ENCODE measurements around the gene HDAC7. TPM values are rescaled to one million over a fixed set of nuclear protein-coding genes. Genes with fewer than 3 reads are reported as not detected.

HDAC7 gene
- total and polyA plus RNA-seq, 2 of the 13 experiments (the other 11 are each of a cell fraction or from before 2014, with no cell fraction given): 4.6 to 10.8 TPM

DNA sequence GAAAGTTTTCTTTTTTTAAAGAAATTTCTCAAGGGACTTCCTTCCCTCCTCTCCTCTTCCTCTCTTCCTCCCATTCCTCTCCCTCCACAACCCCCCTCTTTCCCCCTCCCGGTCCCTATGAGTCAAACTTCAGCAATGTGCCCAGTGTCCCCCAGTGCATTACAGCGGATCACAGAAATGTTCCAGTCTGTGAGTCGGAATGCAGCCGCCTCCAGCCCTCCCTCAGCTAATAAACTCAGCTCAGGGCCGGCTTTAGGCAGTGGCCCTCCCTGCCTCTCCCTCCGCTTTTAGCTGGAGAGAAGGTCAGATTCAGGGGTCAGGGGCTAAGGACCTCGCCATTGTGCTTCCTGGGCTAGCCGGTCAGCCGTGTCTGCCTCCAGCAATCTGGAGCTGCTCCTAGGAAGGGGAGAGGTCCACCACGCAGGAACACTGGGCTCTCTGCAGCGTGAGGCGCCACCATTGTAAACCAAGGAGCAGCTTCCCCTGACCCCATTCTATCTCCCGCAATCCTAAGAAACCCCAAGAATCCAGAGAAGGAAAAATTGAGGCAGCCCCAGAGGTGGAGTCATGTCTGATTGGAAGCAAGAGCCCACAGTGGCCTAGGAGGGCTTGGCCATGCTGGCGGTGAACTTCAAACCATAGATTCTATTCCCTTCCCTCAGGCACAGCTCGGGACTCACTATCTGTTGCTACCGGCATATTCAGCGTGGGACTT is 1.1 kb upstream of the HDAC7 start (continued):
- TF ChIP-seq, protein P1, sequence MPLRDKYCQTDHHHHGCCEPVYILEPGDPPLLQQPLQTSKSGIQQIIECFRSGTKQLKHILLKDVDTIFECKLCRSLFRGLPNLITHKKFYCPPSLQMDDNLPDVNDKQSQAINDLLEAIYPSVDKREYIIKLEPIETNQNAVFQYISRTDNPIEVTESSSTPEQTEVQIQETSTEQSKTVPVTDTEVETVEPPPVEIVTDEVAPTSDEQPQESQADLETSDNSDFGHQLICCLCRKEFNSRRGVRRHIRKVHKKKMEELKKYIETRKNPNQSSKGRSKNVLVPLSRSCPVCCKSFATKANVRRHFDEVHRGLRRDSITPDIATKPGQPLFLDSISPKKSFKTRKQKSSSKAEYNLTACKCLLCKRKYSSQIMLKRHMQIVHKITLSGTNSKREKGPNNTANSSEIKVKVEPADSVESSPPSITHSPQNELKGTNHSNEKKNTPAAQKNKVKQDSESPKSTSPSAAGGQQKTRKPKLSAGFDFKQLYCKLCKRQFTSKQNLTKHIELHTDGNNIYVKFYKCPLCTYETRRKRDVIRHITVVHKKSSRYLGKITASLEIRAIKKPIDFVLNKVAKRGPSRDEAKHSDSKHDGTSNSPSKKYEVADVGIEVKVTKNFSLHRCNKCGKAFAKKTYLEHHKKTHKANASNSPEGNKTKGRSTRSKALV (CRISPR knock-in tag; IDR thresholded peaks at IDR 0.05): no peak
- no peak for TF ChIP-seq PITX1 (CRISPR knock-in tag; IDR thresholded peaks at IDR 0.05)
- TF ChIP-seq HMGA1 (CRISPR knock-in tag; conservative IDR thresholded peaks at IDR 0.05): no peak
- TF ChIP-seq FOXC1 (CRISPR knock-in tag; IDR thresholded peaks at IDR 0.05; ENCODE audit: borderline replicate concordance): no peak
- no peak for TF ChIP-seq ATF2 (CRISPR knock-in tag; IDR thresholded peaks at IDR 0.05)
- TF ChIP-seq ZNF230 (CRISPR knock-in tag; IDR thresholded peaks at IDR 0.05): no peak
- no peak for TF ChIP-seq FIP1L1 (IDR thresholded peaks at IDR 0.05; ENCODE audit: borderline replicate concordance, insufficient read depth, low read depth, low read length)
- TF ChIP-seq FOXP4 (CRISPR knock-in tag; IDR thresholded peaks at IDR 0.05): no peak
- no peak for TF ChIP-seq ZNF326 (CRISPR knock-in tag; IDR thresholded peaks at IDR 0.05; ENCODE audit: borderline replicate concordance)
- no peak for TF ChIP-seq ELF3 (CRISPR knock-in tag; IDR thresholded peaks at IDR 0.05)
- TF ChIP-seq ZNF776 (CRISPR knock-in tag; IDR thresholded peaks at IDR 0.05): no peak
- TF ChIP-seq, protein P2, sequence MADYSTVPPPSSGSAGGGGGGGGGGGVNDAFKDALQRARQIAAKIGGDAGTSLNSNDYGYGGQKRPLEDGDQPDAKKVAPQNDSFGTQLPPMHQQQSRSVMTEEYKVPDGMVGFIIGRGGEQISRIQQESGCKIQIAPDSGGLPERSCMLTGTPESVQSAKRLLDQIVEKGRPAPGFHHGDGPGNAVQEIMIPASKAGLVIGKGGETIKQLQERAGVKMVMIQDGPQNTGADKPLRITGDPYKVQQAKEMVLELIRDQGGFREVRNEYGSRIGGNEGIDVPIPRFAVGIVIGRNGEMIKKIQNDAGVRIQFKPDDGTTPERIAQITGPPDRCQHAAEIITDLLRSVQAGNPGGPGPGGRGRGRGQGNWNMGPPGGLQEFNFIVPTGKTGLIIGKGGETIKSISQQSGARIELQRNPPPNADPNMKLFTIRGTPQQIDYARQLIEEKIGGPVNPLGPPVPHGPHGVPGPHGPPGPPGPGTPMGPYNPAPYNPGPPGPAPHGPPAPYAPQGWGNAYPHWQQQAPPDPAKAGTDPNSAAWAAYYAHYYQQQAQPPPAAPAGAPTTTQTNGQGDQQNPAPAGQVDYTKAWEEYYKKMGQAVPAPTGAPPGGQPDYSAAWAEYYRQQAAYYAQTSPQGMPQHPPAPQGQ (CRISPR knock-in tag; IDR thresholded peaks at IDR 0.05; ENCODE audit: borderline replicate concordance): no peak
- TF ChIP-seq, protein P3, sequence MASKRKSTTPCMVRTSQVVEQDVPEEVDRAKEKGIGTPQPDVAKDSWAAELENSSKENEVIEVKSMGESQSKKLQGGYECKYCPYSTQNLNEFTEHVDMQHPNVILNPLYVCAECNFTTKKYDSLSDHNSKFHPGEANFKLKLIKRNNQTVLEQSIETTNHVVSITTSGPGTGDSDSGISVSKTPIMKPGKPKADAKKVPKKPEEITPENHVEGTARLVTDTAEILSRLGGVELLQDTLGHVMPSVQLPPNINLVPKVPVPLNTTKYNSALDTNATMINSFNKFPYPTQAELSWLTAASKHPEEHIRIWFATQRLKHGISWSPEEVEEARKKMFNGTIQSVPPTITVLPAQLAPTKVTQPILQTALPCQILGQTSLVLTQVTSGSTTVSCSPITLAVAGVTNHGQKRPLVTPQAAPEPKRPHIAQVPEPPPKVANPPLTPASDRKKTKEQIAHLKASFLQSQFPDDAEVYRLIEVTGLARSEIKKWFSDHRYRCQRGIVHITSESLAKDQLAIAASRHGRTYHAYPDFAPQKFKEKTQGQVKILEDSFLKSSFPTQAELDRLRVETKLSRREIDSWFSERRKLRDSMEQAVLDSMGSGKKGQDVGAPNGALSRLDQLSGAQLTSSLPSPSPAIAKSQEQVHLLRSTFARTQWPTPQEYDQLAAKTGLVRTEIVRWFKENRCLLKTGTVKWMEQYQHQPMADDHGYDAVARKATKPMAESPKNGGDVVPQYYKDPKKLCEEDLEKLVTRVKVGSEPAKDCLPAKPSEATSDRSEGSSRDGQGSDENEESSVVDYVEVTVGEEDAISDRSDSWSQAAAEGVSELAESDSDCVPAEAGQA (IDR thresholded peaks at IDR 0.05; ENCODE audit: low read depth): no peak
- TF ChIP-seq, protein P3 (CRISPR knock-in tag; IDR thresholded peaks at IDR 0.05; ENCODE audit: borderline replicate concordance): no peak
- no peak for TF ChIP-seq ASH2L (IDR thresholded peaks at IDR 0.05; ENCODE audit: insufficient read length, low read depth, low read length)

Measured in HepG2 (cell line).